Tibial nerve (tissue), 4 donors: Measurements from ENCODE around the gene DDX19B. TPM values are rescaled to one million over a fixed set of nuclear protein-coding genes. Genes with fewer than 3 reads are reported as not detected.
A peak's percentile ranks its signal among the peaks of the same experiment; 100 is the strongest.
"Not testable (repeated sequence)": the region's sequence is repeated elsewhere in the genome, so short reads cannot be mapped to it uniquely, and the experiment has no call there.

Source experiments
- DNase-seq, 2 donors: peaks; one replicate each; pipeline ENCODE4 v3.0.0-alpha.2; 2019; ENCODE audit warnings: low spot score in 2 of 2
- H3K27ac ChIP-seq, 4 donors: fragments of 200-600 bp; sonication (generic) in 3 of 4; one replicate each; pipeline ENCODE4 v1.5.1; 2017 to 2019; ENCODE audit warnings: mild to moderate bottlenecking in 1 of 4
- H3K27me3 ChIP-seq, 2 donors: fragments of 200-600 bp; sonication (generic) in 1 of 2; one replicate each; pipeline versions ENCODE4 v1.5.1 to v1.6.0; 2017 to 2019
- H3K36me3 ChIP-seq, 3 donors: fragments of 200-600 bp; sonication (generic); one replicate each; pipeline ENCODE4 v1.5.1; 2018 to 2019
- H3K4me1 ChIP-seq, 4 donors: fragments of 200-600 bp; sonication (generic) in 3 of 4; one replicate each; pipeline ENCODE4 v1.5.1; 2017 to 2019
- H3K4me3 ChIP-seq, 4 donors: fragments of 200-600 bp; sonication (generic) in 3 of 4; one replicate each; pipeline ENCODE4 v1.5.1; 2017 to 2019; ENCODE audit warnings: mild to moderate bottlenecking in 1 of 4, moderate library complexity in 1 of 4
- H3K9me3 ChIP-seq, 4 donors: fragments of 200-600 bp; sonication (generic) in 3 of 4; one replicate each; pipeline ENCODE4 v1.5.1; 2017 to 2019
- CTCF ChIP-seq, 5 experiments: fragments of 200-600 bp in 3 of 5; fragments of 450-650 bp in 2 of 5; sonication (generic) in 3 of 5; IDR thresholded peaks; one replicate each; pipeline ENCODE4 v1.5.1; 2016 to 2019; ENCODE audit warnings: antibody characterized with exemption in 5 of 5, mild to moderate bottlenecking in 3 of 5, moderate library complexity in 2 of 5
- EP300 ChIP-seq, 2 donors: sonication (generic); formaldehyde crosslinking; IDR thresholded peaks; one replicate each; pipeline ENCODE4 v1.6.1; 2017; ENCODE audit warnings: antibody characterized with exemption in 2 of 2, mild to moderate bottlenecking in 1 of 2
- POLR2A ChIP-seq, 2 donors: fragments of 450-650 bp; IDR thresholded peaks; one replicate each; pipeline ENCODE4 v1.6.1; 2017; ENCODE audit warnings: antibody characterized with exemption in 2 of 2, mild to moderate bottlenecking in 2 of 2, moderate library complexity in 2 of 2
- WGBS, 2 donors: methylation state at CpG; one replicate each; pipeline ENCODE4 v1.1.5; 2018; 5-methylcytosine and 5-hydroxymethylcytosine counted together
- total RNA-seq, 4 donors: library from RNA; depleted of rRNA; stranded (reverse); fragments of >200 nt; gene quantifications; one replicate each; pipeline ENCODE4 v1.1.0, GENCODE V29; 2016

Gene DDX19B
- total RNA-seq, 4 donors from 2014 or later, result 27.8 to 57.6 (median 30.4) TPM

GRCh38 chr16:70364399-70364798 lies 65.4 kb downstream of the DDX19B start:
- no peak for DNase-seq
- Histone ChIP-seq H3K4me3 (no peak overlapping the region), H3K9me3 (no peaks in the 10 kb centered on the region), H3K4me1 (no peaks in the 10 kb centered on the region), H3K27me3 (no peaks in the 10 kb centered on the region), H3K27ac (no peak overlapping the region), H3K36me3 (peaks cover 3 to 99% (median 48%) of the 10 kb centered on the region in 3 donors)
- TF ChIP-seq POLR2A (IDR thresholded peaks at IDR 0.05) (no peak), CTCF (IDR thresholded peaks at IDR 0.05) (no peak), EP300 (IDR thresholded peaks at IDR 0.05) (no peak)
- WGBS, 2 donors, result 87 to 89% methylated on average over 4 to 5 of the region's 5 CpGs

DNA sequence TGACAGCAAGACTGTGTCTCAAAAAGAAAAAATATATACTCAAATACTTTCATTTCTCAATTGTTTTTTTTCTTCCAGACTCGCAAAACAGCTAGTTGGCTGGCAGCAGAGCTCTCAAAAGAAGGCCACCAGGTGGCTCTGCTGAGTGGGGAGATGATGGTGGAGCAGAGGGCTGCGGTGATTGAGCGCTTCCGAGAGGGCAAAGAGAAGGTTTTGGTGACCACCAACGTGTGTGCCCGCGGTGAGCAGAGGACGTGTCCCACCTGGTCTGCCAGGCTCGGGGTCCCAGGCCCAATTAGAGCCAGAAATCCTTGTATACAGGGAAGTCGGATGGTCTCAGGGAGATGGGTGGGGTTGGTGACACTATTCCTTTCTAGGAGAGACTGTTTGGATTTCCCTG lies 71.2 kb downstream of the DDX19B start:
- DNase-seq, H3K9me3 ChIP-seq, H3K4me3 ChIP-seq, H3K4me1 ChIP-seq, H3K27ac ChIP-seq, H3K27me3 ChIP-seq: not testable (repeated sequence)
- peaks cover 0 to 96% (median 20%) of the 10 kb centered on the region in 3 donors for H3K36me3 ChIP-seq
- 41 to 49% methylated on average over 10 of the region's 10 CpGs for WGBS, 2 donors
- peak in 4 of 5 experiments; percentile 33 to 55 (median 46) for TF ChIP-seq CTCF (IDR thresholded peaks at IDR 0.05)

GRCh38 chr16:70370924-70371323 lies 71.9 kb downstream of the DDX19B start:
- WGBS, 2 donors, result 92 to 94% methylated on average over 10 of the region's 10 CpGs
- no peaks in the 10 kb centered on the region for H3K4me1 ChIP-seq
- no peaks in the 10 kb centered on the region for H3K9me3 ChIP-seq
- H3K36me3 ChIP-seq, result peaks cover 0 to 96% (median 13%) of the 10 kb centered on the region in 3 donors
- H3K4me3 ChIP-seq, result no peak overlapping the region
- DNase-seq, result no peak
- TF ChIP-seq POLR2A (IDR thresholded peaks at IDR 0.05) (no peak), CTCF (IDR thresholded peaks at IDR 0.05) (no peak), EP300 (IDR thresholded peaks at IDR 0.05) (no peak)
- no peak overlapping the region for H3K27ac ChIP-seq
- no peaks in the 10 kb centered on the region for H3K27me3 ChIP-seq

GRCh38 chr16:70372921-70373728 lies 74.1 kb downstream of the DDX19B start:
- Histone ChIP-seq H3K27me3 (no peaks in the 10 kb centered on the region), H3K36me3 (peaks cover 0 to 84% (median 8%) of the 10 kb centered on the region in 3 donors), H3K9me3 (no peaks in the 10 kb centered on the region), H3K27ac (no peak overlapping the region), H3K4me3 (no peak overlapping the region), H3K4me1 (no peaks in the 10 kb centered on the region)
- TF ChIP-seq POLR2A (IDR thresholded peaks at IDR 0.05) (no peak), CTCF (IDR thresholded peaks at IDR 0.05) (no peak), EP300 (IDR thresholded peaks at IDR 0.05) (no peak)
- WGBS, 2 donors, result 94 to 96% methylated on average over 22 of the region's 22 CpGs
- DNase-seq, result no peak

GRCh38 chr16:70374213-70374612 lies 75.2 kb downstream of the DDX19B start:
- no peak overlapping the region for H3K4me3 ChIP-seq
- H3K27ac ChIP-seq, result no peak overlapping the region
- TF ChIP-seq CTCF (IDR thresholded peaks at IDR 0.05), result no peak
- no peak for TF ChIP-seq EP300 (IDR thresholded peaks at IDR 0.05)
- no peak for TF ChIP-seq POLR2A (IDR thresholded peaks at IDR 0.05)
- peaks cover 0 to under 1% (median 0%) of the 10 kb centered on the region in 4 donors for H3K4me1 ChIP-seq
- H3K27me3 ChIP-seq, result no peaks in the 10 kb centered on the region
- DNase-seq, result no peak
- H3K9me3 ChIP-seq, result no peaks in the 10 kb centered on the region
- WGBS, 2 donors, result 91 to 95% methylated on average over 8 of the region's 8 CpGs
- peaks cover 0 to 82% (median 8%) of the 10 kb centered on the region in 3 donors for H3K36me3 ChIP-seq
